ENCODE results near the gene PHLPP2.

PHLPP2 gene

DNA sequence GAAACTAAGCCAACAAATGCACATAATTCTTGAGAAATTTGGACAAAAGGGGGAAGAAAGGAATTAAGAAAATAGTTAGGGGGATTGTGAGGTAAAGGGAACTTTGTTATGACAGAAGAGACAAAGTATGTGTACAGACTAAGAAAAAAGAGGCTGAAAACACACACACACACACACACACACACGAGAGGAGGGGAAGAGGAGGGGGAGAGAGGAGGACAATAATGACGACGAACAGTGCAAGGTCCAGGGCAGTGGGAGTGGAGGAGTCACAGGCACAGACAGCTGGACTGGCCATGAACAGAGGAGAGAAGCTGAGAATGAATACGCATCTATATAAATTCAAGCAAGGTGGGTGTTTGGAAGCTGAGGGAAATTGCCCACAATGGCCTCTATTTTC is 54.0 kb downstream of the PHLPP2 start:
- H3K36me3 Mint-ChIP-seq: peaks cover 32 to 65% of the 10 kb centered on the region in 2 donors
- H3K9me3 Mint-ChIP-seq: no peaks in the 10 kb centered on the region
- no peaks in the 10 kb centered on the region for H3K4me1 Mint-ChIP-seq
- DNase-seq: no peak
- no peaks in the 10 kb centered on the region for H3K27me3 Mint-ChIP-seq
- ATAC-seq (replicated peaks): no peak
- no peak overlapping the region for H3K4me3 Mint-ChIP-seq
- no peak overlapping the region for H3K27ac Mint-ChIP-seq

DNA sequence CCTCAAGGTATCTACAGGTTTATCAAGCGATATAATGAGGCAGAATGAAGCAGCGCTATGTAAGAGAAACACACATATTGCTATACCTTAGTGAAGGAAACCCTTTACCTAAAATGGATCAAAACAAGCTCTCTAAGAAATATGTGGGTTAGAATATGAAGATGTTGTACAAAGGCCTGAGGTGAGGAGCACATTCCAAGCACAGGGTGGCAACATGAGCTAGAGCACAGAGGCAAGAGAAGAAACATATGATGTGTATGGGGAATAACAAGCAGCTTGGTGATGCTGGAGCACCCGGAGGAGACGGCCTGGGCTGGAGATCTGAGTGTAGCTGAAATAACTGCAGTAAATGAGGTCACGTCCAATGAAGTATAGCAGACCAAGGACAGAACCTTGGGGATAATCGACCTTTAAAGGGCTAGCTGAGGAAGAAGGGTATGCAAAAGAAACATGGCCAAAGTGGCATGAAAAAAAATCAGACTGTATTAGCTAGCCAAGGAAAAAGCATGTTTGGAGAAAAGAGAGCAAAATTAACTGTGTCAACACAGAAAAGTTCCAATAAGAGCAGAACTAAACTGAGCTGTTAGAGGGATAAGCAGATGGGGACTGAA is 54.5 kb downstream of the PHLPP2 start:
- Mint-ChIP-seq H3K27ac (no peak overlapping the region), H3K27me3 (no peaks in the 10 kb centered on the region), H3K36me3 (peaks cover 29 to 60% of the 10 kb centered on the region in 2 donors), H3K4me3 (no peak overlapping the region), H3K9me3 (no peaks in the 10 kb centered on the region), H3K4me1 (no peaks in the 10 kb centered on the region)
- DNase-seq (no peak), ATAC-seq (replicated peaks) (no peak)

- DNase-seq: no peak
- peaks cover 36 to 54% of the 10 kb centered on the region in 2 donors for H3K36me3 Mint-ChIP-seq
- no peak overlapping the region for H3K4me3 Mint-ChIP-seq
- no peaks in the 10 kb centered on the region for H3K9me3 Mint-ChIP-seq
- no peaks in the 10 kb centered on the region for H3K27me3 Mint-ChIP-seq
- no peak for ATAC-seq (replicated peaks)
- no peak overlapping the region for H3K27ac Mint-ChIP-seq
- no peaks in the 10 kb centered on the region for H3K4me1 Mint-ChIP-seq
Observed at GRCh38 chr16:71666928-71667707, 57.4 kb downstream of the PHLPP2 start.

DNA sequence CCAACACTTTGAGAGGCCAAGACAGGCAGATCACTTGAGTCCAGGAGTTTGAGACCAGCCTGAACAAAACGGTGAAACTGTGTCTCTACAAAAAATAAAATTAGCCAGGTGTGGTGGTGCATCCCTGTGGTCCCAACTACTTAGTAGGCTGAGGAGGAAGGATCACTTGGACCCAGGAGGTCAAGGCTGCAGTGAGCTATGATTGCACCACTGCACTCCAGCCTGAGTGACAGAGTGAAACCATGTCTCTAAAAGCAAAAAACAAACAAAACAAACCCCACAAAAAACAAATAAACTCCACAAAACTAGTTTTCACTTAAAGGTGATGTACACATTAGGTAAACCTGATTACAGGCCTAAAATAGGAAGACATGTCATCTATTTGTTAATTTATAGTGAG is 58.2 kb downstream of the PHLPP2 start:
- Mint-ChIP-seq H3K27me3 (no peaks in the 10 kb centered on the region), H3K27ac (no peak overlapping the region), H3K4me1 (no peaks in the 10 kb centered on the region), H3K4me3 (no peak overlapping the region), H3K9me3 (no peaks in the 10 kb centered on the region), H3K36me3 (peaks cover 33 to 49% of the 10 kb centered on the region in 2 donors)
- no peak for DNase-seq
- ATAC-seq (replicated peaks): no peak

- Mint-ChIP-seq H3K27me3 (no peaks in the 10 kb centered on the region), H3K36me3 (peaks cover 13 to 23% of the 10 kb centered on the region in 2 donors), H3K4me1 (no peaks in the 10 kb centered on the region), H3K9me3 (no peaks in the 10 kb centered on the region), H3K4me3 (no peak overlapping the region), H3K27ac (no peak overlapping the region)
- ATAC-seq (replicated peaks) (no peak), DNase-seq (no peak)
Observed at GRCh38 chr16:71659471-71659870, 65.0 kb downstream of the PHLPP2 start.

DNA sequence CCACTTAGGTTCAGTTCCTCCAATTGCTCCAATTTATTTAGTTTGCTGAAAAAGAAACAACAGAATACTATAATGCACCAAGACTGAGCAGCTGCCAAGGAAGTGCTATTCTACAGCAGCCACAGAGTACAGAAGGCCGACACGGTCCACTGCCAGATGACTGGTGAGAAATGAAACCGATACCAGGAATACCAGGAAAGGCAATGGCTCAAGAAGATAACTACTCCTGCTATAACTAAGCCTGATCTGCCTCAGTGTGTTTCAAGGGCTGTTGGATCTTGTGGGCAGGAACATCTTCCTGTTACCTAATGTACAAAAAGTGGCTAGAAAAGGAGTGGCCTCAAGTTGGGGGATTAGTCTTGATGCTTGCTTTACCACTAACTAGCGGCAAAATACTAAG is 65.7 kb downstream of the PHLPP2 start:
- no peak for DNase-seq
- no peaks in the 10 kb centered on the region for H3K9me3 Mint-ChIP-seq
- no peak for ATAC-seq (replicated peaks)
- H3K36me3 Mint-ChIP-seq: peaks cover 10 to 16% of the 10 kb centered on the region in 2 donors
- H3K4me3 Mint-ChIP-seq: no peak overlapping the region
- H3K27me3 Mint-ChIP-seq: no peaks in the 10 kb centered on the region
- no peak overlapping the region for H3K27ac Mint-ChIP-seq
- no peaks in the 10 kb centered on the region for H3K4me1 Mint-ChIP-seq

- no peaks in the 10 kb centered on the region for H3K9me3 Mint-ChIP-seq
- peak overlapping the region; percentile 39 for H3K27ac Mint-ChIP-seq
- no peaks in the 10 kb centered on the region for H3K27me3 Mint-ChIP-seq
- no peak overlapping the region for H3K4me3 Mint-ChIP-seq
- peaks cover 0 to 2% of the 10 kb centered on the region in 2 donors for H3K4me1 Mint-ChIP-seq
- peaks cover 27 to 37% of the 10 kb centered on the region in 2 donors for H3K36me3 Mint-ChIP-seq
- DNase-seq (no peak), ATAC-seq (replicated peaks) (no peak)
Observed at GRCh38 chr16:71649704-71650103, 74.8 kb downstream of the PHLPP2 start.

DNA sequence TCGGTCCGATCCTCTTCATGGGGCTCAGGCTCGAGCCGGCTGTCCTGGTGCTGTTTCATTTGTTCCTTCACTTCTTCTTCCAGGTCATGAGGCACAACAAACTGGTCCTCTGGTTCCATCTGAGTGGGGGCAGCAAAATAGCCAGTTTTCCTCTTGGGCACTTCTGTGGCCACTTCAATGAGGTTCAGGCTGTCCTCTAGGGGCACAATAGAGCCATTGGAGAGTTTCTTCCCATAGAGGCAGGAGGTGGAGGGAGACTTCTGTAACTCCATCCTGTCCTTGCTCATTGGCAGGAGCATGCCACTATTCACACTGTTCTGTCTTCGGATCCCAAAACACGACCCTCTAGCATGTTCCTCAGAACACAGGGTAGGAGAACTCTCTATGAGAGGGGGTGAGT is 75.6 kb downstream of the PHLPP2 start:
- no peaks in the 10 kb centered on the region for H3K27me3 Mint-ChIP-seq
- ATAC-seq (replicated peaks): no peak

GRCh38 chr16:71648162-71648561 is 76.3 kb downstream of the PHLPP2 start:
- no peak for DNase-seq
- peaks cover 0 to 2% of the 10 kb centered on the region in 2 donors for H3K4me1 Mint-ChIP-seq
- no peak overlapping the region for H3K4me3 Mint-ChIP-seq
- no peak overlapping the region for H3K27ac Mint-ChIP-seq
- peaks cover 24 to 41% of the 10 kb centered on the region in 2 donors for H3K36me3 Mint-ChIP-seq
- no peaks in the 10 kb centered on the region for H3K27me3 Mint-ChIP-seq
- ATAC-seq (replicated peaks): no peak
- no peaks in the 10 kb centered on the region for H3K9me3 Mint-ChIP-seq

More for the DNA sequence above, 75.6 kb downstream of the PHLPP2 start:
- Mint-ChIP-seq H3K4me3 (no peak overlapping the region), H3K9me3 (no peaks in the 10 kb centered on the region), H3K27ac (no peak overlapping the region), H3K4me1 (peaks cover 0 to 2% of the 10 kb centered on the region in 2 donors), H3K36me3 (peaks cover 24 to 40% of the 10 kb centered on the region in 2 donors)
- DNase-seq: no peak

- H3K27ac Mint-ChIP-seq: no peak overlapping the region
- peaks cover 22 to 39% of the 10 kb centered on the region in 2 donors for H3K36me3 Mint-ChIP-seq
- H3K4me3 Mint-ChIP-seq: no peak overlapping the region
- no peaks in the 10 kb centered on the region for H3K9me3 Mint-ChIP-seq
- no peaks in the 10 kb centered on the region for H3K27me3 Mint-ChIP-seq
- DNase-seq (no peak), ATAC-seq (replicated peaks) (no peak)
- peaks cover 0 to 2% of the 10 kb centered on the region in 2 donors for H3K4me1 Mint-ChIP-seq
Observed at GRCh38 chr16:71647391-71647790, 77.1 kb downstream of the PHLPP2 start.

DNA sequence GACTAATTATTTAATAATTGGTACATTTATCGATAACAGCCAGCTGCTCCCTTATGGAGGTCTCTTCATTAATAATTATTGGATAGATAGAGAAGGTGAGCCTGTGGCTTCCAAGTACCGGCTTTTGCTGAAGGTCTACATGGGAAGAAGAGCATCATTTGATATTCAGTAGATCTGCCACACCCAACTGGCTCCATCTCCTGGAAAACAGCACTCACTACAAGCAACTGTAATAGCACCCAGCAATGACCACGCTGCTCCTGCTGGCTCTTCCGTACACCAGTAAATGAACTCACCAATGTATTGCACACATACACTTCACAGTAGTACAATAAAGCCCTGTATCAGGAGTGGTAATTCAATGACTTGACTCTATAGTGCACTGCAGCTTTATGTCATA is 79.1 kb downstream of the PHLPP2 start:
- no peak overlapping the region for H3K4me3 Mint-ChIP-seq
- peaks cover 16 to 32% of the 10 kb centered on the region in 2 donors for H3K36me3 Mint-ChIP-seq
- DNase-seq (no peak), ATAC-seq (replicated peaks) (peak; percentile 34 to 63)
- H3K27me3 Mint-ChIP-seq: no peaks in the 10 kb centered on the region
- H3K4me1 Mint-ChIP-seq: peaks cover 0 to 2% of the 10 kb centered on the region in 2 donors
- no peaks in the 10 kb centered on the region for H3K9me3 Mint-ChIP-seq
- no peak overlapping the region for H3K27ac Mint-ChIP-seq

DNA sequence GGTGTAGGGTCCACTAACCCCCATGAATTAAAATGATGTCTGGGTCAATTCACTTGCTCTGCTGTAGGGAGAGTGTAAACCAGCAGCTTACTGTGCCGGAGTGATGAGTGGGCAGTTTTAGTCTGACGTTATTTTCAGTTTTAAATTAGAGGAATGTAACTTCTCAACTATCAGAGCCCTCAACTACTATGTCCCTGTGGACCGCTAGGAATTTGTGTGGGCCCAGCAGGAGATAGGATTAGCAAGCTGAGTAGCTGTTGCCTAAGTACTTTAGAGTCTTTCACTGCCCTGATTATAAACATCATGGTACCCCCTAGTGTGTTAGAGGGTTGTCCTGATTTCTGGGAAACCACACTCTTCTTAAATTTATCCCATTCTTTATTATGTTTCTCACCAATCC is 87.1 kb downstream of the PHLPP2 start:
- H3K4me3 Mint-ChIP-seq: no peak overlapping the region
- H3K36me3 Mint-ChIP-seq: peaks cover 4 to 11% of the 10 kb centered on the region in 2 donors
- no peak overlapping the region for H3K27ac Mint-ChIP-seq
- no peaks in the 10 kb centered on the region for H3K27me3 Mint-ChIP-seq
- no peaks in the 10 kb centered on the region for H3K4me1 Mint-ChIP-seq
- ATAC-seq (replicated peaks): no peak
- DNase-seq: no peak
- no peaks in the 10 kb centered on the region for H3K9me3 Mint-ChIP-seq

- Mint-ChIP-seq H3K9me3 (no peaks in the 10 kb centered on the region), H3K4me3 (no peak overlapping the region), H3K36me3 (peaks cover 4 to 11% of the 10 kb centered on the region in 2 donors), H3K4me1 (no peaks in the 10 kb centered on the region), H3K27ac (no peak overlapping the region), H3K27me3 (no peaks in the 10 kb centered on the region)
- DNase-seq (no peak), ATAC-seq (replicated peaks) (no peak)
Observed at GRCh38 chr16:71635632-71636031, 88.9 kb downstream of the PHLPP2 start.

DNA sequence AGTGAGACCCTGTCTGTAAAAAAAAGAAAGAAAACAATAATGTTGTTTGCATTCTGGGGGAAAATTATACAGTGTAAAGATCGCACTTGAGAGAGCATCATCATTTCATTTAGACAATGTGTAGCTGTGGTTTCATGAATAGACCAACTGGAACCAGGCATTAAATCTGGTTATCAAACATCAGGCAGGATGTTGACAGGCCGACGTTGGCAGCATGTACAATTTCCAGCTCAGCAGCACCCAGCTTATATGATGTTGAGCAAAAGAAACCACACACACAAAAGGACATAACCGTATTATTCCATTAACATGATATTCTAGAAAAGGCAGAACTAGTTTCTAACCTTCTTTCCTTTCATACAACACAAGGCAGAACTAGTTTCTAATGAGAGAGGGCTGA is 92.7 kb downstream of the PHLPP2 start:
- ATAC-seq (replicated peaks): no peak
- no peaks in the 10 kb centered on the region for H3K4me1 Mint-ChIP-seq
- no peaks in the 10 kb centered on the region for H3K9me3 Mint-ChIP-seq
- no peak overlapping the region for H3K27ac Mint-ChIP-seq
- H3K4me3 Mint-ChIP-seq: no peak overlapping the region
- DNase-seq: no peak
- H3K36me3 Mint-ChIP-seq: no peaks in the 10 kb centered on the region
- H3K27me3 Mint-ChIP-seq: peaks cover 11 to 20% of the 10 kb centered on the region in 2 donors

GRCh38 chr16:71630808-71631207 is 93.7 kb downstream of the PHLPP2 start:
- H3K27me3 Mint-ChIP-seq: peaks cover 14 to 23% of the 10 kb centered on the region in 2 donors
- no peaks in the 10 kb centered on the region for H3K36me3 Mint-ChIP-seq
- DNase-seq: no peak
- H3K9me3 Mint-ChIP-seq: no peaks in the 10 kb centered on the region
- H3K4me1 Mint-ChIP-seq: peaks cover 0 to 2% of the 10 kb centered on the region in 2 donors
- ATAC-seq (replicated peaks): no peak
- H3K4me3 Mint-ChIP-seq: no peak overlapping the region
- no peak overlapping the region for H3K27ac Mint-ChIP-seq
